Activated CD4-positive, alpha-beta T cell treated with anti-CD3 and anti-CD28 coated beads, Interleukin-2, Interleukin-6, amounts not matched to agents 100 ng/mL and 50 ng/mL, durations not matched to agents 16 hours and 8 hours (primary cell): ENCODE measurements around the gene ELP1.
A peak's percentile ranks its signal among the peaks of the same experiment; 100 is the strongest.
"Not testable (repeated sequence)": the region's sequence is repeated elsewhere in the genome, so short reads cannot be mapped to it uniquely, and the experiment has no call there.

Experiments
- DNase-seq: peaks from one replicate; pipeline ENCODE4 v3.0.0-alpha.2; 2020

Gene ELP1

DNA sequence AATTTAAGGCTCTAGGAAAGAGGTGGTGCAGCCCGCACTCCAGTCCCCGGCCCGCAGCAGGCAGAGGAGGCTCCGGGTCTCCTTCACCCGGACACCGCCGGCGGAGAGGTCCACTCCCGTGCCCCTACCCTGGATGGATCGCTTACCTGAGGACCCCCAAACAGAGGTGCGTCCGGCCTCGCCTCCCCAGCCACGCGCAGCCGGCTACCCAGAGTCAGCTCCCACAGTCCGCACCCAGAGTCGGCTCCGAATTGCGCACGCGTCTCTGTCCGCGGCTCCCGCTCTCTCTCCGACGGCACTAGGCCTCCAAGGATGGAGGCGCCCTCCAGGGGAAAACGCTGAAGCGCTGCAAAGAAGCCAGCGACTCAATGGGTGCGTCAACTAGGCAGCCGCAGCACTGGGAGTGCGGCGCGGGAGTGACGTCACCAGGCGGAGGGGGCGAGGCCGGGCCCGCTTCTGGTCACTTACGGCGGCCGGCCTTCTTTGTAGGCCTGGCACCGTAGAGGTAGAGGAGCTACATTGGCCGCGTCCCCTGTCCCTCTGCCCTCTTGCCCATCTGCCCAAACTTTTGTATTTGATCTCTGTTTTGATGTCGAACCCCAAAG, at the start of gene ELP1:
Gene ELP1, minus strand, starts transcription at position 407 of the 605 bp plus-strand sequence. CDS start 2,978 bp downstream, outside the sequence.
- DNase-seq = peak; percentile 94

GRCh38 chr9:108980893-108981292, 47.0 kb upstream of the ELP1 start:
- DNase-seq = no peak

DNA sequence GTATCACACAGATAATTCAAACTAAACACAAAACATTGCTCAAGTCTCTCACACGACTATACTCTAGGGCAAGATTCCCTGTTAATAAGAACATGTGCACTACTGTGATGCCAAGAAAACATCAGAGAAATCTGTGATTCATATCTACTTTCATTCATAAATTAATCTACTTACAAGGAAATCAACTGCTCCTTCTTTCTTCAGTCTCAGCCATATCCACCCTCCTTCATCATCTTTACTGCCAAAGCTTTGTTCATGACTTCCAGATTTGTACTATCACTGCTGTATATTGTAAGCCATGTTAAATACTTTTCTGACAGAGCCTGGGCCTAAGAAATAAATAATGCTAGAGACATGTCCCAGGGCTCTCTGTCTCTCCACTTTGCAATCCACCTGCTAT, 44.3 kb upstream of the ELP1 start:
- no peak for DNase-seq

DNA sequence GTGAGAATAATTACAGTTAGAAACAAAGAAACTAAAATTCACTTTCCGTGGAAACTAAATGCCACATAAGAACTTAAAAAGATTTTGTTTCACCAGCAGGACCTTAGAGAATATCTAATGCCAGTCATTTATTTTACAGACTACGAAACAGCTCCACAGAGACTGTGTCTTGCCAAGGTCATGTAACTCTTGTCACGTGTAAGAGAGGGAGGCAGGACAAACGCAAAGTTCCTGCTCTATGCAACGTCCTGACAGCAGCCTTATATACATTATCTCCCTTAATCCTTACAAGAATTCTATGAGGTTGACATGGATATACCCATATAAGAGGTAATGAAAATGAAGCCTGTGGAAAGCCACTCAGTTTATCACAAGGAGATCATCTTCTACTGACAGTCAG, 40.0 kb upstream of the ELP1 start:
- DNase-seq = no peak

DNA sequence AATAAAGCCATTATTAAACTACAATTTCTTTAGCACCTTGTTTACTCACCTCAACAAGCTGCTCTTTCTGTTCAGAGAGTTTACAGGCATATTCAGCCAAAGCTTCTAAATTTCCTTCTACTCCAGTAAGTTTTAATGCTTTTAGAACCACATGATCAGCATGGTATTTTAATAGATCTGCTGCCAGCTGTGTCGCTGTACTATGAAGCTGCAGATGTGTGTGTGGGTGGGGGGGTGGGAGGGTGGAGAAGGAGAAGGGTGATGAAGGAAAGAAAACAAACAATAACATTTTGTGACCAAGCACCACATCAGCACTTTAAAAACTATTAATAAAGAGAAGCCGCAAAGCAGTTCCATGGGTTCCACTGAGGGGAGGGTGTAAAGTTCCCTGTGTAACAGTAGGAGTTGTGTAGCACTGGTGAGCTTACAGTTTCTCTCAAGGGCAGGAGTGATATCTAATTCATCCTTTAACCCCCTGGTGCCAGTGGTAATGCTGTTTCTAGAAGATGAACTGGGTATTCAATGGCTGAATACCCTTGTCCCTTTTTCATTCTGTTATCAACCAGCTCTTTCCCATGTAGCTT, 38.8 kb upstream of the ELP1 start:
- no peak for DNase-seq

- no peak for DNase-seq
These were observed 38.3 kb upstream of the ELP1 start for GRCh38 chr9:108972186-108972585.

DNA sequence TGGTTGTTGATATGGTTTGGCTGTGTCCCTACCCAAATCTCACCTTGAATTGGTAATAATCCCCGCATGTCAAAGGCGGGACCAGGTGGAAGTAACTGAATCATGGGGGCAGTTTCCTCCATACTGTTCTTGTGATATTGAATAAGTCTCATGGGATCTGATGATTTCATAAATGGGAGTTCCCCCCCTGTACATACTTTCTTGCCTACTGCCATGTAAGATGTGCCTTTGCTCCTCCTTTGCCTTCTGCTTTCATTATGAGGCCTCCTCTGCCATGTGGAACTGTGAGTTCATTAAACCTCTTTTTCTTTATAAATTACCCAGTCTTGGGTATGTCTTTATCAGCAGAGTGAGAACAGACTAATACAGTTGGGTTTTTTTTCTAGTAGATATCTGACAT, 37.5 kb upstream of the ELP1 start:
- DNase-seq = not testable (repeated sequence)

DNA sequence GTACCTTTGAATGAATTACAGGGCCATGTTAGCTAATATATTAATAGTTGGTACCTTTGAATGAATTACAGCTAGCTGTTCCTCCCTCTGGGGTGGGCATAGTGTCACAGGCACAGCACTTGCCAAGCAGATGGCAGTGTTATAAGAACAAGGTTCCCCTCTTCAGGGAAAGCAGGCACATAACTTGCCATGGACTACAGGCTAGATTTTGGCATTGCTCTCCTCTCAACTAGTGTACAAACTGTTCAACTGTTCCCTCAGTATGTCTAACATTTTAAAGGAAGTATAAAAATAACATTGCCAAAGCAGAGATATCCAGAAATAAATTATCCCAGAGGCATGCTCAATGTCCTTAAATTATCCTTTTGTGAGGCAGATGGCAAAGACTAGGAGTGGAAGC, 34.0 kb upstream of the ELP1 start:
- no peak for DNase-seq

DNA sequence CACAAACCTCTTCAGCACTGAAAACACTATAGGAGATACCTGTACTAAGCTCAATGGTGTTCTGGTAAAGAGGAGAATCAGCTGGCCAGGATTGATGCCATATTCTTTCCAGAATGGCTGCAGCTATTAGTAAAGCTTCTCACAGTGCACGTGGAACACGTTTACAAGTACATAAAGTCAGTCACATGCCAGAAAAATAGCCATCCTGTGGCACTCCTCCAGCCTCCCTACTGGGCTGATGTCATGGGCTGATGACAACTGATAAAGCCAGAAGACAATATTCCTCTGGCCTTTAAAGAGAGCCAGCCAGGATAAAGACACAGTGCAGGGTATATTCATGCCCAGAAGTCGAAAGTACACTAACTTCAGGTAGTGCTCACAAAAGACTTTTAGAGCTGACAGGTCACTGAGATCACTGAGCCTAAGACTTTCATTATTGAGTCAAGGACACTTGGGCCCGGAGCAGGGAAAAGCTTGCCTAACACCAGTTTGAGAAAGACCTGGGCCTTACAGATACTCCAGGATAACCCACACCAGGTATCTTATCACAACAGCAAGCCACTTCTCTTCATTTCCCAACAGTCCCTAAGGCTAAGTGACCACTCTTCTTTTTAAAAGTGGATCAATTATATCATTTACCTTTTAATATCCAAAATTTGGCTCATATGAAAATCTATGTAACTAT, 29.7 kb upstream of the ELP1 start:
- DNase-seq = no peak

DNA sequence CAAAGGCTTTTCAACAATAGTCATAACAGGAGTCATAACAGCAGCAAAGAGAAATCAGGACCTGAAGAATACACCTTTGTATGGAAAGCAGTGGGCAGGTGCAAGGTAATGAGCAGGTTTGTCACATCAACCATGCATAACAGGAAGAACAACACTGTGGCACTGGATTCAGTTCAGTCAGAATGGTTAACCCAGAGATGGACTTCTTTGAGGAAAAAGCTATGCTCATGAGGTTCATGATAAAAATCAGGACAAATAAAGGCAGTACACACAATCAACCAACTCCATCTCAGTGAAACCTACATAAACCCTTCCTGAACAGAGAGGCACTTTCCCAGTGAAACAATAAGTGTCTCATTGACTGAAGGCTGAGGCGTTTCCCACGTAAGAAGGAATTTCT, 27.2 kb upstream of the ELP1 start:
- no peak for DNase-seq

DNA sequence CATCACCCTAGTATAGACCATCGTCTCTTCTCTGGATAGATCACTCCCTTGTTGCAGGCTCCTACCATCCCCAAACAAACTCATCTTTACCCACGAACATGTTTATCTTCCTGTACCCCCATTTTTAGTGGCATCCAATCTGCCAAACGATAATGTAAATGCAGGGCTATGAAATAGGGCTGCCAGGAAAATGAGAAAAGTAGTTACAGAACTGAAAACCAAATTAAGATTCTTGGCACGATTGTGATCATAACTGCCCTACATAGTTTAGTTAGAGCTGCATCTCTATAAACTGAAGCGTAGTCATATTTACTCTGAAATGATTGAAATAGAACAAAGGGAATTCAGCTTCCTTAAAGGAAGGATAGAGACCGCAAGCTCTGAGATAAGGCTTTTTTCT, 26.4 kb upstream of the ELP1 start:
- DNase-seq = no peak

- peak; percentile 25 for DNase-seq
These were observed 22.7 kb upstream of the ELP1 start for GRCh38 chr9:108956631-108957026.

DNA sequence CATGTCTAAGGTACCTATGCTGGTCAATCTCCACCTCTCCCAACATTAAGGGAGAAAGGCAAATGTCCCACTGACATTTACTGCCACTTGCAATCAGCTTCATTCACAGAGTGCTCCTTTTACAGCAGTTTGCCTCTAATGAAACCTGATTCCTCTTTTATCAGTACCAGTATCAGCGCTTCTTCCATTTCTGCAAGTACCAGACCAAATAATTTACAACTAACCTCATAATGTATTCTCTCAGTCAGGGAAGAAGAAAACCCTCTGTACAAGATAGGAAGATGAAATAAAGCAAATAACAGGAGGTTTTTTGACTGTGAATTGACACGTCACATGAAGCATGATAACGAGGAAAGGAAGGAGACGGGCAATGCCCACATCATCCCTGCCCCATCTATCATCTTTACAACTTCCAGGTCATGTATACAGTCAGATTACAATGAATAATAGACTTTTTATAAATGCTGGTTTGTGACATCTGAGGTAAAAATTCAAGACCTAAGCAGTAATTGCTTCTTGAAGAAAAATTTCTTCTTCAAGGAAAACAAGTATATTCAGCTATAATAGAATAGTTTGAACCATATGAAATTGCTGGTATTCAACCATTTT, 22.2 kb upstream of the ELP1 start:
- DNase-seq = no peak

- DNase-seq = peak; percentile 11
These were observed 20.2 kb upstream of the ELP1 start for GRCh38 chr9:108953983-108954574.

DNA sequence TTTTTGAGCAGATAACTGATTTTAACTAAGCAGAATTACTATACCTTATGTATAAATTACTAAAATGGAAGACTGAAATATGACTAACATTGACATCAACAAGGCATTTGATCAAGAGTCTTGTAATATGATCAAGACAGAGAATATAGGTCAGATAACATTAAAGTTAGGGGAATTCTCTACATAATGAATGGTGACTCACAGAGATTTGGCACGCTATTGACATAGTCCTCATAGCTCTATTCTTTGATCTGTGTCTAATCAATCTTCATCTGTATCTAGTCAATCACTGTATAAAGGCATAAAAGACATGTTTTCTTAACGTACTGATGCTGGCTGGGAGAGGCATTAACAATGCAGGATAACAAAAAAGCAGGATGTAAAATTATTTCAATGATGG, 17.7 kb upstream of the ELP1 start:
- DNase-seq = no peak

DNA sequence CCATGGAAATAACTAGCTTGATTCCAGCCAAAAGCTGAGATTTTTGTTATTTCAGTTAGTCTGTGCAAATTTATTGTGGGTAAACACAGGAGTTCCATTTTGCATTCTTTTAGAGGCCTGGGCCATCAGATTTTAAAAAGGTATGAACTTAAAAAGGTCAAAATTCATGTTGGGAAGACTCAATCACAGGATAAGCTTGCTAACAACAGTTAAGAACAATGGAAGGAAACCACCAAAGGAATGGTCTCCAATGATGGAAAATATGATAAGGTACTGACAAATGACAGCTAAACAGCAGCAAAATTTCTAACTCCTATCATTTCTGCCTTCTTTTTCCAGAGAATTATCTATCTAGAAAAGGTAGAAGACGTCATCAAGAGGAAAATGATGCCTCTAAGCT, 16.2 kb upstream of the ELP1 start:
- DNase-seq = no peak

- no peak for DNase-seq
These were observed 6.1 kb upstream of the ELP1 start for GRCh38 chr9:108939975-108940374.

DNA sequence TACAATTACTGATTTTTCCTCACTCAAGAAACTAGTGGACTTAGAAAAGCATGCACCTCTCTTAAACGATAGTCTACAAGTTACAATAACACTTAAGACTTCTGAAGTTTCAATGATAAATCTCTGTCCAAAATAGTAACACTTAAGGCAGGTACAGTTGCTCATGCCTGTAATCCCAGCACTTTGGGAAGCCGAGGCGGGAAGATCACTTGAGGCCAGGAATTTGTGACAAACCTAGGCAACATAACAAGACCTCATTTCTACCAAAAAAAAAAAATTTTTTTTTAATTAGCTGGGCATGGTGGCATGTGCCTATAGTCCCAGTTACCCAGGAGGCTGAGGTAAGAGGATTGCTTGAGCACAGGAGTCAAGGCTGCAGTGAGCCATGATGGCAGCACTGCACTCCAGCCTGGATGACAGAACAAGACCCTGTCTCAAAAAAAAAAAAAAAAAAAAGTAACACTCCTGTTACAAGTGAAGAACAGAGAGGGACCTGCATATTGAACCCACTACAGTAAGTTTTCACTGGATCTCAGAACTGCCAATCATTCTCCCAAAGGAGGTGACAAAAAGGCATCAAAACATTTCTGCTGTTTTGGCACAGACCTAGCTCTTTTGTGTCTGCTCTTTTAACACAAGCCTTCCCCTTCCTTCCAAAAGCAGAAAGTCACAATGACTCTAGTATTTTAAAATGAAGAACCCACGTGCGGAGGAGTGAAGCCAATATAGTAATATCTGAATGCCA, 3.8 kb upstream of the ELP1 start:
- no peak for DNase-seq

DNA sequence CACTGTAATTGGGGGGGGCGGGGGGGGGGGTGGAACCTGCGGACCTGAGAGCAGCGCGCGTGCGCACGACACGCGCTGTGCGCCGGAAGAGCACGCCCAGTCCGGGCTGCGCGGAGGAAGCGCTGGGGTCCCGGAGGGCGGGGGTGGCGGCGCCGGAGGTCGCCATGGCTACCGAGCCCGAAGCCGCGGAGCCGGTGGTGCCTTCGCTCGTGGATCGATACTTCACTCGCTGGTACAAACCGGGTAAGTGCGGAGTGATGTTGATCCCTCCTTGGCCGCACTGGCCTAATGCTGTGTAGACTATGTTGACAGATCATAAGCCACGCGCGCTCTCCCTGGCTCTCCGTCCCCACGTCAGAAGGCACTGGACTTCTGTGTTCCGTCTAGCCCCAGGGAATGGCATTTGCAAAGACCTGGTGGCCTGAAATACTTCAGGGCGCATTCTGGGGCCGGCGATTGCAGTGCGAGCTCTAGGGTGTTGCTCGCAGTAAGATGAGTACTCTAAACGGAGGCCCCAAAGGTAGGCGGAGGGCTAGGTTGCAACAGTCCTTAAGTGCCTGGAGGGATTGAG, 484 bp upstream of the ELP1 start, which contains the start of gene ABITRAM:
Gene ABITRAM, plus strand, starts transcription at position 78 of the 571 bp plus-strand sequence. Its CDS starts 87 bp downstream, at position 165.
- peak; percentile 81 for DNase-seq

DNA sequence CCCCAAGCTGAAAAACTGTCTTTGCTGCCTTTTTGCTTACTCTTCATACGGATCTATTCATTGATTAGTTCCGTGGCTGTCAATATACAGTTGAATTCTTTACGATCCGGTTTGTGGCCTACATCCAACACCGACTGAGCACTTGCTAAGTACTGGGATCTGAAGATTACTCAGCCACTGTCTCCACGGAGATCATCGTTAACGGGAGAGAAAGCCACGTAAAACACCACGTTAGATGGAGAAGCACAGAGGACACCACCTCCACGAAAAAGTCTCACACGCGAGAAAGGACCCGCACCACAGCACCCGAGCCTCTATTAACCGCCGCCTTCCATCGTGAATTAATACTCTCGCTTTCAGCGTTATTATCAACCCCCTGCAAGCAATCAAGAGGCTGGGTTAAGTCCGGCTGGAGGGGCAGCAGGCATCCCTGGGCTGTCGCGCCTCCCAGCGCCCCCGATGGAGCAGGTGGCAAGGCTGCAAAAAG, 650 bp downstream of the ELP1 start:
- DNase-seq = peak; percentile 17

DNA sequence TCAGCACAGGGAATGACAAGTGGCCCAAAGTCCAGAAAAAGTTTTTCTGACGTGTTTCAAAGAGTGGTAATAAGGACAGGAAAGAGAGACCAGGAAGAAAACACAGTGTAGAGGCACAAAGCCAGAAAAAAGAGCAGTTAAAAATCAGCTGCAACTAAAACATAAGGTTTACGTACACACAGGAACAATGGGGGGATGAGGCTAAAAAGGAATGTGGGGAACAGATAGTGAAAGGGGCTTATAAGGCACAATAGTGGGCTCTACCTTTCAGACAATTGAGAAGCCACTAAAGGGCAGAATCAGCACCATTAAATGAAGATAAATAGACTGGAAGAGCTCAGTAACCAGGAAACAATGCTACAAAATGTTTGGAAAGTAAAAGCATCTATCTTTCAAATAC, 5.5 kb downstream of the ELP1 start:
- DNase-seq = no peak

DNA sequence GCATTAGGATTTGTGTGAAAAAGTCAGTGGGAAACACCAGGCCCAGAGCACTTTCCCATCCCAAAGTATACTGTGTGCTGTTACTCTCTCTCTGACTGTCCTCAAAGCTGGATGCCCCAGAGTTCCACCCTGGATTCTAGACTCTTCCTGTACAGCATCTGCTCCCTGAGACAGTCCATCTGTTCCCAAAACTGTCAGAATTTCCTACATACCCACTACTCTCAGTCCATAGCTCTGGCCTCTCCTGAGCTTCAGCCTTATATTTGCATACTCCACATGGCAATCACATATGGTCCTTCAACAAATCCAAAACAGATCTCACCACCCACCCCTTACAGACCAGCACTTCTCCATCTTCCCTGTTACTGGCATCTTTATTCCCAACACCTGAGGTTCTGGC, 9.5 kb downstream of the ELP1 start:
- no peak for DNase-seq
